Mammary epithelial cell (primary cell): ENCODE measurements around the gene DNMBP.
"Not testable (repeated sequence)": the region's sequence is repeated elsewhere in the genome, so short reads cannot be mapped to it uniquely, and the experiment has no call there.

ENCODE experiments used
- CTCF ChIP-seq, 2 donors: IDR thresholded peaks in 1 of 2; conservative IDR thresholded peaks in 1 of 2; 2 replicates each; pipeline ENCODE4 v1.5.1; 2011 to 2012; ENCODE audit warnings: inconsistent platforms in 2 of 2, low read length in 2 of 2, mild to moderate bottlenecking in 2 of 2, control low read depth in 1 of 2, low read depth in 1 of 2; ENCODE audit not compliant: insufficient read depth in 1 of 2; ENCODE audit errors: extremely low read depth in 1 of 2
- EZH2 ChIP-seq: IDR thresholded peaks from 2 replicates; pipeline ENCODE4 v1.6.1; 2012; ENCODE audit warnings: low read length, inconsistent platforms, borderline replicate concordance

GRCh38 chr10:99946051-99946450, 63.7 kb downstream of the DNMBP start:
- not testable (repeated sequence) for TF ChIP-seq EZH2; CTCF (conservative IDR thresholded peaks at IDR 0.05 in 1 of 2, IDR thresholded peaks at IDR 0.05 in 1 of 2; ENCODE audit: extremely low read depth in 1 of 2, insufficient read depth in 1 of 2, low read depth in 1 of 2, low read length in 2 of 2)
